DND-41 (cell line): ENCODE data around the gene NDUFA6.

Source experiments
- ATAC-seq: fragments of 200-7000 bp; cut with Tn5 transposase; 3 replicates; pipeline ENCODE4 v1.9.1; 2021; ENCODE audit warnings: low read depth; ENCODE audit not compliant: insufficient read depth
- DNase-seq: peaks from one replicate; pipeline ENCODE4 v3.0.0-alpha.2; 2020
- H2AFZ ChIP-seq: 2 replicates; pipeline ENCODE4 v1.6.0; 2012; ENCODE audit warnings: low read depth, low read length
- H3K27ac ChIP-seq: 2 replicates; pipeline ENCODE4 v1.5.1; 2012; ENCODE audit warnings: low read length, inconsistent platforms
- H3K27me3 ChIP-seq: fragments of 200-600 bp; sonication (generic); 2 replicates; pipeline ENCODE4 v1.6.0; 2012; ENCODE audit warnings: low read length, mild to moderate bottlenecking, inconsistent platforms; ENCODE audit not compliant: insufficient read depth, poor library complexity
- H3K36me3 ChIP-seq: 2 replicates; pipeline ENCODE4 v1.5.1; 2012; ENCODE audit warnings: low read length, inconsistent platforms; ENCODE audit not compliant: insufficient read depth
- H3K4me1 ChIP-seq: 2 replicates; pipeline ENCODE4 v1.5.1; 2012; ENCODE audit warnings: mild to moderate bottlenecking, low read length; ENCODE audit not compliant: insufficient read depth
- H3K4me2 ChIP-seq: 2 replicates; pipeline ENCODE4 v1.6.0; 2012; ENCODE audit warnings: mild to moderate bottlenecking, moderate library complexity, low read length, inconsistent platforms; ENCODE audit not compliant: insufficient read depth
- H3K4me3 ChIP-seq, 2 experiments: fragments of 200-600 bp in 1 of 2; shearing (Covaris generic) in 1 of 2; 2 replicates each; pipeline ENCODE4 v1.5.1; 2012 to 2016; ENCODE audit warnings: inconsistent platforms in 2 of 2, low read length in 2 of 2, mild to moderate bottlenecking in 2 of 2, low read depth in 1 of 2, moderate library complexity in 1 of 2
- H3K79me2 ChIP-seq: 2 replicates; pipeline ENCODE4 v1.6.0; 2012; ENCODE audit warnings: low read length, inconsistent platforms; ENCODE audit not compliant: insufficient read depth
- H3K9ac ChIP-seq: 2 replicates; pipeline ENCODE4 v1.6.0; 2012; ENCODE audit warnings: low read depth, mild to moderate bottlenecking, inconsistent platforms, low read length, moderate library complexity
- H3K9me3 ChIP-seq: 2 replicates; pipeline ENCODE4 v1.5.1; 2012; ENCODE audit warnings: low read length, moderate library complexity, mild to moderate bottlenecking, inconsistent platforms; ENCODE audit not compliant: insufficient read depth, severe bottlenecking
- H4K20me1 ChIP-seq: 2 replicates; pipeline ENCODE4 v1.6.0; 2012; ENCODE audit warnings: low read length; ENCODE audit not compliant: insufficient read depth
- CTCF ChIP-seq: IDR thresholded peaks from 2 replicates; pipeline ENCODE4 v1.5.1; 2012; ENCODE audit warnings: borderline replicate concordance, low read length, moderate library complexity, mild to moderate bottlenecking; ENCODE audit not compliant: poor library complexity, severe bottlenecking; ENCODE audit errors: extremely low read depth
- EZH2 ChIP-seq: IDR thresholded peaks from 3 replicates; pipeline ENCODE4 v1.6.1; 2012; ENCODE audit warnings: borderline replicate concordance, low read depth, mild to moderate bottlenecking, moderate library complexity, low read length, inconsistent platforms; ENCODE audit not compliant: severe bottlenecking

NDUFA6 gene

DNA sequence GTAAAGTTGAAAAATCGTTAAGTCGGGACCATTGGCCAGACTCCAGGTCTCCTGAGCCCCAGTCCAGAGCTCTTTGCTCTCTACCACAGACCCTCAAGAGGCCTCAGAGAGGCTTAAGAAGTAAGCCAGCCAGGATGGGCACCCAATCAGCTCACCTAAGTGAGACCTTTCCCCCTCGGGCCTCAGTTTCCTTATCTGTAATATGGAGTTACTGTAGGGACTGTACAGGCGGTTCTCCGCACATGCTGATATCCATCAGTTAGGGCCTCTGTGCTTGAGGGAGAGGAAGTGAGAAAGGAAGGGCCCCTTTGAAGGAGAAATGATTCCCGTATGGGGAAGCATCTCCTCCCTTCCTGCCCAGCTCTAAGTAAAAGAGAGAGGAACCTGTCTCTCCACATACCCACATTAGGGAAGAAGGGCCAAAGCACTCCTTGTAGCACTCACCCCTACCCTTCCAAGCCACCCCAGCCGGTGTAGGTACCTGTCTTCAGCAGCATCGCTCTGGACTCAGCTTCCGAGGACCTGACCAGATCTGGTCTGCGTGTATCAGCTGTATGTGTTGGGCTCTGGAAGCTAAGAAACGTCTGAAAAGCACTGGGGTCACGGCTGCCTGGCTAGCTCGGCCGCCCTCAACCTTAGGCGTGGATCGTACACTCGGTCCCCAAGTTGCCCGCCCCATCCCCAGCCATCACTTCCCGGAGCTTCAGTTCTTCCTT is 20.6 kb downstream of the NDUFA6 start:
- no peak for DNase-seq
- peak overlapping the region; percentile 93 for H2AFZ ChIP-seq

GRCh38 chr22:42068291-42068690 is 22.3 kb downstream of the NDUFA6 start:
- no peaks in the 10 kb centered on the region for H3K27me3 ChIP-seq
- H3K79me2 ChIP-seq, result peaks cover 8% of the 10 kb centered on the region; the same call in 1 of the 2 replicates
- H3K4me3 ChIP-seq, result no peak overlapping the region
- DNase-seq (no peak), ATAC-seq (no peak)
- no peak for TF ChIP-seq EZH2
- TF ChIP-seq CTCF, result no peak
- no peak overlapping the region for H3K9ac ChIP-seq
- H2AFZ ChIP-seq, result no peak overlapping the region
- no peaks in the 10 kb centered on the region for H4K20me1 ChIP-seq
- no peak overlapping the region for H3K4me2 ChIP-seq
- H3K36me3 ChIP-seq, result peaks cover 28% of the 10 kb centered on the region
- H3K27ac ChIP-seq, result no peak overlapping the region
- H3K4me1 ChIP-seq, result peaks cover 29% of the 10 kb centered on the region
- H3K9me3 ChIP-seq, result no peaks in the 10 kb centered on the region

More for the DNA sequence above, 20.6 kb downstream of the NDUFA6 start:
- H3K4me1 ChIP-seq, result peaks cover 29% of the 10 kb centered on the region
- peaks cover 8% of the 10 kb centered on the region; the same call in 1 of the 2 replicates for H3K79me2 ChIP-seq
- no peaks in the 10 kb centered on the region for H3K27me3 ChIP-seq
- TF ChIP-seq CTCF, result no peak
- TF ChIP-seq EZH2, result no peak
- peak overlapping the region; percentile 71 for H3K9ac ChIP-seq
- no peaks in the 10 kb centered on the region for H3K9me3 ChIP-seq
- no peaks in the 10 kb centered on the region for H4K20me1 ChIP-seq
- H3K4me3 ChIP-seq, result peak overlapping the region; percentile 34 to 72; a peak in 3 of 4 replicates
- H3K4me2 ChIP-seq, result peak overlapping the region; percentile 91
- no peak for ATAC-seq
- peak overlapping the region; percentile 92 for H3K27ac ChIP-seq
- H3K36me3 ChIP-seq, result peaks cover 28% of the 10 kb centered on the region

DNA sequence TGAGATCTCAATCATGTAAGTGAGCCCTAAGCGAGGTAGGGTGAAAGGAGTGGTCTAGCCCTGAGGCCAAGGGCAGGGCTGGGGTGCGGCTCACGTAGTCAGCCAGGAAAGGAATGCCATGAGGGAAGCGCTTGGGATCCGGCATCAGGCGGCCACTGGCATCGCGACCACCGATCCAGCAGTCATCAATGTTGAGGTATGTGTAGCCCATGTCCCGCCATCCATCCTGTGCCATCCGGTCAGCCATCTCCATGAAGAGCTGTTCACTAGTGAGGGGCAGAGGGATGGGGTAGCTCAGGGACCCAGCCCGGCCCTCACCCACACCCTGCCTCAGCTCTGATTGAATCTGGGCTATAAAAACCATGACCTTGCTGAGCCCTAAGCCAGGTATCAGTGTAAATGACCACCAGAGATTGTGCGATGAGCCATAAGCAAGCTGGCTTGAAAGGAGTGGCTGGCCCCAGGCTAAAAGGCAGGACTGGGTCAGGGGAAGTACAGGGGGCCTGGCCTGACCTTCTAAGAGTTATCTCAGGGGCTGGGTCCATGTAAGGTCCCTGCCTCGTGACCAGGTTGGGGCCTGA is 22.8 kb downstream of the NDUFA6 start:
- no peak overlapping the region for H3K4me3 ChIP-seq
- H3K36me3 ChIP-seq, result peaks cover 31% of the 10 kb centered on the region
- no peaks in the 10 kb centered on the region for H3K9me3 ChIP-seq
- DNase-seq (no peak), ATAC-seq (no peak)
- no peak overlapping the region for H3K27ac ChIP-seq
- TF ChIP-seq CTCF, result no peak
- no peak overlapping the region for H3K4me2 ChIP-seq
- no peak overlapping the region for H3K9ac ChIP-seq
- H3K27me3 ChIP-seq, result no peaks in the 10 kb centered on the region
- no peak overlapping the region for H2AFZ ChIP-seq
- peaks cover 29% of the 10 kb centered on the region for H3K4me1 ChIP-seq
- H3K79me2 ChIP-seq, result peaks cover 8% of the 10 kb centered on the region; the same call in 1 of the 2 replicates
- H4K20me1 ChIP-seq, result no peaks in the 10 kb centered on the region
